ENCODE measurements around the gene PARVB. TPM values are rescaled to one million over a fixed set of nuclear protein-coding genes. Genes with fewer than 3 reads are reported as not detected.

PARVB gene
- total RNA-seq, 1 donor: 29.3 TPM

DNA sequence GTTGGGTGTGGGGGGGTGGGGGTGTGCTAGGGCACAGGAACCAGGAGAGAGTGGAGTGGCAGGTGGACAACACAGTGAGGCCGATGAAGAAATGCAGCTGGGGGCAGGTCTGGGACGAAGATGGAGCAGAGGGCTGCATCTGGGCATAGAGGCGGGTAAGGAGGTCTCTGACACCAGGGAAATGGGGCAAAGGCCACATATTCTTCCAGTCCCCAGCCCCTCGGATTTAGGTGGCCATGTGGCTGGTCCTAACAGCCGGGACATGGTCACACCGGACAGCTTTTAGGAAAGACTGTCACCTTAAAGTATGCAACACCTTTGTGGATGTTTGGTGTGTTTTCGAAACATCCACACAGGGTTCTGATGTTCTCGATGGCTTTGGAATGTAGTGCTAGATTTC, 151.6 kb downstream of the PARVB start:
- Histone ChIP-seq H3K9me3 (ENCODE audit: low read depth, low read length) (no peaks in the 10 kb centered on the region), H3K4me3 (ENCODE audit: insufficient read depth, low read length) (no peak overlapping the region), H3K36me3 (ENCODE audit: insufficient read depth, low read length) (no peaks in the 10 kb centered on the region), H3K27ac (ENCODE audit: low read depth, low read length) (no peak overlapping the region), H2AFZ (ENCODE audit: low read length) (no peak overlapping the region), H3K4me2 (ENCODE audit: insufficient read depth, low read length) (no peak overlapping the region), H3K4me1 (ENCODE audit: insufficient read depth, low read length) (peaks cover 7% of the 10 kb centered on the region), H3K27me3 (ENCODE audit: insufficient read depth, low read length) (peaks cover 8% of the 10 kb centered on the region), H3K79me2 (ENCODE audit: insufficient read depth, low read length) (no peaks in the 10 kb centered on the region), H4K20me1 (ENCODE audit: insufficient read depth, low read length) (no peaks in the 10 kb centered on the region)
- TF ChIP-seq, protein P1, sequence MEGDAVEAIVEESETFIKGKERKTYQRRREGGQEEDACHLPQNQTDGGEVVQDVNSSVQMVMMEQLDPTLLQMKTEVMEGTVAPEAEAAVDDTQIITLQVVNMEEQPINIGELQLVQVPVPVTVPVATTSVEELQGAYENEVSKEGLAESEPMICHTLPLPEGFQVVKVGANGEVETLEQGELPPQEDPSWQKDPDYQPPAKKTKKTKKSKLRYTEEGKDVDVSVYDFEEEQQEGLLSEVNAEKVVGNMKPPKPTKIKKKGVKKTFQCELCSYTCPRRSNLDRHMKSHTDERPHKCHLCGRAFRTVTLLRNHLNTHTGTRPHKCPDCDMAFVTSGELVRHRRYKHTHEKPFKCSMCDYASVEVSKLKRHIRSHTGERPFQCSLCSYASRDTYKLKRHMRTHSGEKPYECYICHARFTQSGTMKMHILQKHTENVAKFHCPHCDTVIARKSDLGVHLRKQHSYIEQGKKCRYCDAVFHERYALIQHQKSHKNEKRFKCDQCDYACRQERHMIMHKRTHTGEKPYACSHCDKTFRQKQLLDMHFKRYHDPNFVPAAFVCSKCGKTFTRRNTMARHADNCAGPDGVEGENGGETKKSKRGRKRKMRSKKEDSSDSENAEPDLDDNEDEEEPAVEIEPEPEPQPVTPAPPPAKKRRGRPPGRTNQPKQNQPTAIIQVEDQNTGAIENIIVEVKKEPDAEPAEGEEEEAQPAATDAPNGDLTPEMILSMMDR (IDR thresholded peaks at IDR 0.05; ENCODE audit: extremely low read depth, low read depth, low read length): no peak
- DNase-seq (ENCODE audit: insufficient read length, low spot score, missing footprints): no peak

GRCh38 chr22:44179196-44179988, 155.3 kb downstream of the PARVB start:
- no peak overlapping the region for H3K4me3 ChIP-seq (ENCODE audit: insufficient read depth, low read length)
- H3K36me3 ChIP-seq (ENCODE audit: insufficient read depth, low read length): no peaks in the 10 kb centered on the region
- peaks cover 19% of the 10 kb centered on the region for H3K27me3 ChIP-seq (ENCODE audit: insufficient read depth, low read length)
- TF ChIP-seq, protein P1 (IDR thresholded peaks at IDR 0.05; ENCODE audit: extremely low read depth, low read depth, low read length): no peak
- no peak overlapping the region for H3K27ac ChIP-seq (ENCODE audit: low read depth, low read length)
- no peaks in the 10 kb centered on the region for H3K79me2 ChIP-seq (ENCODE audit: insufficient read depth, low read length)
- H4K20me1 ChIP-seq (ENCODE audit: insufficient read depth, low read length): no peaks in the 10 kb centered on the region
- no peaks in the 10 kb centered on the region for H3K4me1 ChIP-seq (ENCODE audit: insufficient read depth, low read length)
- no peak for DNase-seq (ENCODE audit: insufficient read length, low spot score, missing footprints)
- H2AFZ ChIP-seq (ENCODE audit: low read length): no peak overlapping the region
- H3K4me2 ChIP-seq (ENCODE audit: insufficient read depth, low read length): no peak overlapping the region
- no peaks in the 10 kb centered on the region for H3K9me3 ChIP-seq (ENCODE audit: low read depth, low read length)

DNA sequence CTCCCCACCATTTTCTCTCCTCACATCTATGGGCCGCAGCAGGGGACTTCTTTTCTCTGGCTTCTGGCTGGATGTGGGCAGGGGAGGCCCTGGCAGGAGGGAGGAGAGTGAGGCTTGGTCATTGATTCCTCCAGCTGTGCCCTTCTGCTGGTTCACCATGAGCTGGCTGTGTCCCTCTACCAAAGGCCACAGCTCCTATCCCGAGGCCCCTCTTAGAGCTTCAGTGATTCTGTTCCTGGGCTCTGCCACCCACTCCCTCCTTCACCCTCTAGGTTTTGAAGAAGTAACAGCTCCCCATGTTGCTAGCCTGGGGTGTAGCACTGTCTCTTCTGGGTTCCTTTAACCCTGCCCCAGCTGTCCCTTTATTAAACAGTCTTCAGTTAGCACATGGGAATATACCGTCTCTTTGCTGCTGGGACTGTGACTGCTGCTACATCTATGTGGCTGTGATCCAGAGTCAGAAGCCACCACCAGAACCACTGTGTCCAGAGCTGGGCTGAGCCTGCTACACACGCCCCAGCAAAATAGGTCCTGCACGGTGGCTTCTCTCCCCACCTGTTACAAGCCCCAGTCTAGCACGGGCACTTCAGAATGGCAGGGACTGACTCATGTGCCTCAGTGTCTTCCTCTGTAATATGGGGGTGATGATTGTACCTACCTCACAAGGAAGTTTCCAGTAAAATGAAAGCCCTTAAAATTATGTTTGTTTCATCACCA, 156.0 kb downstream of the PARVB start:
- H3K4me2 ChIP-seq (ENCODE audit: insufficient read depth, low read length): no peak overlapping the region
- no peaks in the 10 kb centered on the region for H3K4me1 ChIP-seq (ENCODE audit: insufficient read depth, low read length)
- TF ChIP-seq, protein P1 (IDR thresholded peaks at IDR 0.05; ENCODE audit: extremely low read depth, low read depth, low read length): no peak

GRCh38 chr22:44180706-44181032, 156.6 kb downstream of the PARVB start, which contains the start of gene PARVG:
Gene PARVG, plus strand, starts transcription at chr22:44180925. Its CDS starts 2,405 bp downstream, at chr22:44183330.
- DNase-seq (ENCODE audit: insufficient read length, low spot score, missing footprints): no peak
- H3K27me3 ChIP-seq (ENCODE audit: insufficient read depth, low read length): peaks cover 19% of the 10 kb centered on the region
- no peak within 1 kb of the TSS for H3K4me2 ChIP-seq (ENCODE audit: insufficient read depth, low read length)
- no peak within 1 kb of the TSS for H3K27ac ChIP-seq (ENCODE audit: low read depth, low read length)
- H3K4me1 ChIP-seq (ENCODE audit: insufficient read depth, low read length): no peaks in the 10 kb centered on the region
- H4K20me1 ChIP-seq (ENCODE audit: insufficient read depth, low read length): no peaks in the 10 kb centered on the region
- no peaks in the 10 kb centered on the region for H3K9me3 ChIP-seq (ENCODE audit: low read depth, low read length)
- TF ChIP-seq, protein P1 (IDR thresholded peaks at IDR 0.05; ENCODE audit: extremely low read depth, low read depth, low read length): no peak
- no peaks in the 10 kb centered on the region for H3K79me2 ChIP-seq (ENCODE audit: insufficient read depth, low read length)
- peak within 1 kb of the TSS; percentile 16 for H3K4me3 ChIP-seq (ENCODE audit: insufficient read depth, low read length)
- no peaks in the 10 kb centered on the region for H3K36me3 ChIP-seq (ENCODE audit: insufficient read depth, low read length)
- H2AFZ ChIP-seq (ENCODE audit: low read length): no peak within 1 kb of the TSS

More for the DNA sequence above, 156.0 kb downstream of the PARVB start:
- H3K36me3 ChIP-seq (ENCODE audit: insufficient read depth, low read length): no peaks in the 10 kb centered on the region
- no peak for DNase-seq (ENCODE audit: insufficient read length, low spot score, missing footprints)
- H3K4me3 ChIP-seq (ENCODE audit: insufficient read depth, low read length): no peak overlapping the region
- H3K79me2 ChIP-seq (ENCODE audit: insufficient read depth, low read length): no peaks in the 10 kb centered on the region
- no peaks in the 10 kb centered on the region for H4K20me1 ChIP-seq (ENCODE audit: insufficient read depth, low read length)
- H3K9me3 ChIP-seq (ENCODE audit: low read depth, low read length): no peaks in the 10 kb centered on the region
- no peak overlapping the region for H3K27ac ChIP-seq (ENCODE audit: low read depth, low read length)
- peaks cover 19% of the 10 kb centered on the region for H3K27me3 ChIP-seq (ENCODE audit: insufficient read depth, low read length)
- no peak overlapping the region for H2AFZ ChIP-seq (ENCODE audit: low read length)

All from osteoblast (primary cell).